Right ventricle myocardium superior (tissue), 1 donor: ENCODE results near the gene VSIG8. TPM values are rescaled to one million over a fixed set of nuclear protein-coding genes. Genes with fewer than 3 reads are reported as not detected.

Source experiments
- ATAC-seq: fragments of 200-7000 bp; cut with Tn5 transposase; one replicate; pipeline ENCODE4 v1.9.1; 2020; ENCODE audit warnings: mild to moderate bottlenecking; ENCODE audit not compliant: poor library complexity
- DNase-seq: peaks from one replicate; pipeline ENCODE4 v3.0.0-alpha.2; 2020
- intact Hi-C: fragments of 100-400 bp; cut with DNase I; formaldehyde crosslinking; loops from one replicate; pipeline ENCODE4 v1.11.2; 2022
- microRNA-seq: library from miRNA; unstranded; fragments of <30 nt; microRNA quantifications from one replicate; pipeline ENCODE4 v1.2.0, GENCODE V29; 2020
- total RNA-seq: library from RNA; stranded (reverse); fragmentation: NEBNext Ultra II Directional; extraction: Animal tissue kit (Norgen Biotek cat#: 25700); gene quantifications from one replicate; pipeline ENCODE4 v1.2.1, GENCODE V29; 2021
- donor health status: DM: no; HTN: yes; CAD: no; lungs with severe emphysema.

VSIG8 gene
- total RNA-seq, 1 donor from 2014 or later, result not detected

DNA sequence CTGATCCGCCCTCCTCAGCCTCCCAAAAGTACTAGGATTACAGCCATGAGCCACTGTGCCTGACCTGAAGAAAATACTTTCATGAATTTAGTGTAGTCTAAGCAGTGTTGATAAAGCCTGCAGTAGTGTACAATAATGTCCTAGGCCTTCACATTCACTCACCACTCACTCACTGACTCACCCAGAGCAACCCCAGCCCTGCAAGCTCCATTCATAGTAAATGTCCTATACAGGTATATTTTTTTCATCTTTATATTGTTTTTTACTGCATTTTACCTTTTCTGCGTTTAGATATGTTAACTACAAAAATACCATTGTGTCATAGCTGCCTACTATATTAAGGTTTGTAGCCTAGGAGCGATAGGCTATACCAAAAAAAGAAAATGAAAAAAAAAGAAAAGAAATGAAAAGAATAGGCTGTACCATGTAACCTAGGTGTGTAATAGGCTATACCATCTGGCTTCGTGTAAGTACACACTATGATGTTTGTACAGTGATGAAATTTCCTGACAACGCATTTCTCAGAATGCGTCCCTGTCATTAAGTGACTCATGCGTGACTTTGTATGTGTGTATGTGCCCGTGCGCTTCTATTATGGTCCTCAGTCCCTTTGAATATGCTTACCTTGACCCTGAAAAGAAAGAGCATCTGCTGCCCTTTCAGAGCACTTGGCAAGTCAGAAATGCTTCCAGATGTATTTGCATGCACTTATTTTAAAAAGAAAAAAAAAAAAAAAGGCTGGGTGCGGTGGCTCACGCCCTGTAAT, 45.0 kb downstream of the VSIG8 start:
- intact Hi-C loops, result no loop called here
- ATAC-seq, result no peak
- DNase-seq, result no peak

DNA sequence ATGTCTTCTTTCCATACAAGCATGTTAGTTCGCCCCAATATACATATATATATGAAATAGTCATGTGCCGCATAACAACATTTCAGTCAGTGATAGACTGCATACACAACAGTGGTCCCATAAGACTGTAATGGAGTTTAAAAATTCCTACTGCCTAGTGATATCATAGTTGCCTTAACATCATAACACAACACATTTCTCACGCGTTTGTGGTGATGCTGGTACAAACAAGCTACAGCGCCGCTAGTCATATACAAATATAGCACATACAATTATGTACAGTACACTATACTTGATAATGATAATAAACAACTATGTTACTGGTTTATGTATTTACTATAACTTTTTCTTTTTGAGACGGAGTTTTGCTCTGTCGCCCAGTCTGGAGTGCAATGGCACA, 46.5 kb downstream of the VSIG8 start:
- DNase-seq (no peak), ATAC-seq (no peak)
- intact Hi-C loops, result no loop called here

DNA sequence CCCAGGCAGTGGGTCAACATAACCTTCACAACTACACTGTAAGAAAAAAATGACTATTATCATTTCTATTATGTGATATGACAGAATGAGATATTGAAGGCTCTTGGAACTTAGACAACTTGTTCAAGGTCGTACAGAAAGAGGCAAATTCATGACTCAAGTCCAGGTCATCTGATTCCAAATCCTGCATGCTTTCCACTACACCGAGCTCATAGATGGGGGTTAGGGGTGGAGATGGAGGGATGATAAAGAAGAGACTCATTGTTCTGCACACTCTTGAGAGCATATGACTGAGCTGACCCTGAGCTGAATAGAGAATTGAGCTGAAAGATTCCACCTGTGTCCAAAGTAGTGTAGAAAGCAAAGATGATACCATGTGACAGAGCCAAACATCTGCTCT, 57.5 kb downstream of the VSIG8 start:
- no peak for DNase-seq
- no peak for ATAC-seq
- intact Hi-C loops, result no loop called here

Small RNAs within 50 kb of the gene (microRNA-seq; reads per million reads assigned to microRNA genes)
- gene MIR4259, result not detected

Other genes with a start within 250 kb of the VSIG8 start
- not detected for gene CRP, start 148.1 kb downstream of the VSIG8 start, total RNA-seq
- gene DUSP23, start 81.7 kb downstream of the VSIG8 start, total RNA-seq, result 15.5 TPM
- gene FCRL6, start 60.3 kb downstream of the VSIG8 start, total RNA-seq, result 0.32 TPM
- 1.00 TPM for gene SLAMF8, start 35.8 kb downstream of the VSIG8 start, total RNA-seq
- gene CFAP45, start 37.5 kb upstream of the VSIG8 start, total RNA-seq, result 1.2 TPM
- gene TAGLN2, start 62.9 kb upstream of the VSIG8 start, total RNA-seq, result 116 TPM
- 0.30 TPM for gene IGSF9, start 83.0 kb upstream of the VSIG8 start, total RNA-seq
- not detected for gene SLAMF9, start 91.6 kb upstream of the VSIG8 start, total RNA-seq
- 2.0 TPM for gene PIGM, start 169.3 kb upstream of the VSIG8 start, total RNA-seq
- gene KCNJ10, start 207.5 kb upstream of the VSIG8 start, total RNA-seq, result 0.16 TPM
- gene KCNJ9, start 218.9 kb upstream of the VSIG8 start, total RNA-seq, result not detected
- 18.5 TPM for gene IGSF8, start 236.0 kb upstream of the VSIG8 start, total RNA-seq